ENCODE results near the gene FABP1. TPM values are rescaled to one million over a fixed set of nuclear protein-coding genes. Genes with fewer than 3 reads are reported as not detected.

The FABP1 gene
- polyA plus RNA-seq, 1 of the 3 experiments (the other 2 are of a cell fraction): not detected

DNA sequence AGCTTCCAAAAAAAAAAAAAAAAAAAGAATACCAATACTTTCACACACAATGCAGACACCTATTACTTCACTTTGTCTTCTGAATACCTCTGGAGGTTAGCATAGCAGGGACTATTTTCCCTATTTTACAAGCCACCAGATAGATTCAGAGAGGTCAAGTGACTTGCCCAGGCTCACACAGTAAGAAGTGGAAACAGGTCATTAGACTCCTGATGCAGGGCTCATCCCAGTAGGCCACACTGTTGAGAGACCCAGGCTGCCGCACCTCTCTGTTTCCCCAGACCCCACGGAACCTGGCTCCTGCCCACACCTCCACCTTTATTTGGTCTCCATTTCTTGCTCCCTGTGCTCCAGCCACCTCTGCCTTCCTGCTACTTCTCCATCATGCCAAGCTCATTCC is 40.8 kb downstream of the FABP1 start (continued):
- TF ChIP-seq, protein P1, sequence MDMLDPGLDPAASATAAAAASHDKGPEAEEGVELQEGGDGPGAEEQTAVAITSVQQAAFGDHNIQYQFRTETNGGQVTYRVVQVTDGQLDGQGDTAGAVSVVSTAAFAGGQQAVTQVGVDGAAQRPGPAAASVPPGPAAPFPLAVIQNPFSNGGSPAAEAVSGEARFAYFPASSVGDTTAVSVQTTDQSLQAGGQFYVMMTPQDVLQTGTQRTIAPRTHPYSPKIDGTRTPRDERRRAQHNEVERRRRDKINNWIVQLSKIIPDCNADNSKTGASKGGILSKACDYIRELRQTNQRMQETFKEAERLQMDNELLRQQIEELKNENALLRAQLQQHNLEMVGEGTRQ (IDR thresholded peaks at IDR 0.05; ENCODE audit: borderline replicate concordance, low read depth, low read length): no peak
- TF ChIP-seq NFIC (IDR thresholded peaks at IDR 0.05; ENCODE audit: borderline replicate concordance): no peak
- TF ChIP-seq TCF12 (IDR thresholded peaks at IDR 0.05): no peak
- TF ChIP-seq ELF1 (IDR thresholded peaks at IDR 0.05): no peak
- TF ChIP-seq MEF2A (IDR thresholded peaks at IDR 0.05; ENCODE audit: borderline replicate concordance, low read depth): no peak

DNA sequence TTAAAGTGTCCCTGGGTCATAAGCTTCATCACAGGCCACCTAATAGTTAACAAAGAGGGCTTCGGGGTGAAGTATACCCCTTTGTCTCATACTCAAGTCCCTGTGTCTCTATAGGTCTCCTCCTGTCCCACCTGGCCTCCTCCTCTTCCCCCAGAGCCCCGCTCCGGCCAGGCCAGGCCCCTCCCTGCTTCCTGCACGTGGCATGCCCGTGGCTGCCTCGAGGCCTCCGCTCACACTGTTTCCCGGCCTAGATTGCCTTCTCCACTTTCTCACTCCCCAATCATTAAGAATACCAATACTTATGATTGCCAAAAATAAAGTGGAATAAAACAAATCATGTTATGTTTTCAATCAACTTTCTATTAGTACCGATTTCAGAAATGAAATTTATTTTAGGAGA is 41.5 kb downstream of the FABP1 start:
- Histone ChIP-seq H3K9me3 (no peaks in the 10 kb centered on the region), H4K20me1 (ENCODE audit: insufficient read depth) (no peaks in the 10 kb centered on the region), H2AFZ (ENCODE audit: low read depth) (no peak overlapping the region), H3K79me2 (ENCODE audit: insufficient read depth) (no peaks in the 10 kb centered on the region), H3K27ac (ENCODE audit: low read depth in 2 of 2, low read length in 1 of 2) (no peak overlapping the region), H3F3A (replicated peaks; ENCODE audit: insufficient read depth) (no peaks in the 10 kb centered on the region), H3K36me3 (replicated peaks in 1 of 2; ENCODE audit: control insufficient read depth in 1 of 2, insufficient read depth in 2 of 2, low read length in 1 of 2) (no peaks in the 10 kb centered on the region), H3K4me2 (no peak overlapping the region), H3K9ac (no peak overlapping the region), H3K4me1 (ENCODE audit: control insufficient read depth in 1 of 2, insufficient read depth in 2 of 2, low read depth in 1 of 2, low read length in 1 of 2) (no peaks in the 10 kb centered on the region; a peak in 1 of 4 replicates), H3K9me2 (no peaks in the 10 kb centered on the region), H3K4me3 (ENCODE audit: low read depth in 2 of 2, low read length in 1 of 2) (no peak overlapping the region), H3K27me3 (ENCODE audit: insufficient read depth) (no peaks in the 10 kb centered on the region)
- ChIA-PET CTCF (no interaction called here), POLR2A (no interaction called here)
- WGBS (ENCODE audit: low lambda C conversion rate): 70% methylated on average over 9 of the region's 9 CpGs
- TF ChIP-seq, protein P2, sequence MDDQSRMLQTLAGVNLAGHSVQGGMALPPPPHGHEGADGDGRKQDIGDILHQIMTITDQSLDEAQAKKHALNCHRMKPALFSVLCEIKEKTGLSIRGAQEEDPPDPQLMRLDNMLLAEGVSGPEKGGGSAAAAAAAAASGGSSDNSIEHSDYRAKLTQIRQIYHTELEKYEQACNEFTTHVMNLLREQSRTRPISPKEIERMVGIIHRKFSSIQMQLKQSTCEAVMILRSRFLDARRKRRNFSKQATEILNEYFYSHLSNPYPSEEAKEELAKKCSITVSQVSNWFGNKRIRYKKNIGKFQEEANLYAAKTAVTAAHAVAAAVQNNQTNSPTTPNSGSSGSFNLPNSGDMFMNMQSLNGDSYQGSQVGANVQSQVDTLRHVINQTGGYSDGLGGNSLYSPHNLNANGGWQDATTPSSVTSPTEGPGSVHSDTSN (IDR thresholded peaks at IDR 0.05): no peak
- no peak for DNase-seq

DNA sequence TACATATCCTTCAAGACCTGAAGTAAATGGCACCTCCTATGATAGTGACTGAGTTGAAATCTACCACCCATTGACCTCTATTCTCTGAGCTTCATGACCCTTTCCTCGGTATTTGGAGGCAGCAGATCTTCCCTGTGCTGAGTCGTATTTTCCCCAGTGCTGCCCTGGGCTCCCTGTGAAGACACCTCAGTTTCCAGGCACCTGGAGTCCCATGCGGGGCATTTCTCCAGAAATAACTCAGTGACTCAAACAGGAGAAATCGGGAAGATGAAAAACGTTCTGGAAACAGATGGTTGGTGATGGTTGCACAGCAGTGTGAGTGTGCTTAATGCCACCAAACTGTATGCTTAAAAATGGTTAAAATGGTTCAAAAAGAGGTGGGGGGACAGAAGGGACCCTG is 42.3 kb downstream of the FABP1 start:
- Histone ChIP-seq H3K4me1 (ENCODE audit: control insufficient read depth in 1 of 2, insufficient read depth in 2 of 2, low read depth in 1 of 2, low read length in 1 of 2) (no peaks in the 10 kb centered on the region), H3F3A (replicated peaks; ENCODE audit: insufficient read depth) (no peaks in the 10 kb centered on the region), H3K9me3 (no peaks in the 10 kb centered on the region), H4K20me1 (ENCODE audit: insufficient read depth) (no peaks in the 10 kb centered on the region), H2AFZ (ENCODE audit: low read depth) (no peak overlapping the region), H3K9ac (no peak overlapping the region), H3K9me2 (no peaks in the 10 kb centered on the region), H3K27ac (ENCODE audit: low read depth in 2 of 2, low read length in 1 of 2) (no peak overlapping the region), H3K79me2 (ENCODE audit: insufficient read depth) (no peaks in the 10 kb centered on the region), H3K27me3 (ENCODE audit: insufficient read depth) (no peaks in the 10 kb centered on the region), H3K36me3 (replicated peaks in 1 of 2; ENCODE audit: control insufficient read depth in 1 of 2, insufficient read depth in 2 of 2, low read length in 1 of 2) (no peaks in the 10 kb centered on the region), H3K4me3 (ENCODE audit: low read depth in 2 of 2, low read length in 1 of 2) (no peak overlapping the region), H3K4me2 (no peak overlapping the region)
- ChIA-PET POLR2A (no interaction called here), CTCF (interaction anchor here (2.3 kb wide), 1 partner anchor 25 kb away, joined by 13 read pairs; no protein-coding TSS in a partner anchor)
- TF ChIP-seq RCOR1 (IDR thresholded peaks at IDR 0.05; ENCODE audit: low read length) (no peak), MEF2A (IDR thresholded peaks at IDR 0.05; ENCODE audit: borderline replicate concordance, low read depth) (no peak), YY1 (IDR thresholded peaks at IDR 0.05; ENCODE audit: low read depth) (no peak)
- DNase-seq: no peak
- 53% methylated on average over 5 of the region's 5 CpGs for WGBS (ENCODE audit: low lambda C conversion rate)

DNA sequence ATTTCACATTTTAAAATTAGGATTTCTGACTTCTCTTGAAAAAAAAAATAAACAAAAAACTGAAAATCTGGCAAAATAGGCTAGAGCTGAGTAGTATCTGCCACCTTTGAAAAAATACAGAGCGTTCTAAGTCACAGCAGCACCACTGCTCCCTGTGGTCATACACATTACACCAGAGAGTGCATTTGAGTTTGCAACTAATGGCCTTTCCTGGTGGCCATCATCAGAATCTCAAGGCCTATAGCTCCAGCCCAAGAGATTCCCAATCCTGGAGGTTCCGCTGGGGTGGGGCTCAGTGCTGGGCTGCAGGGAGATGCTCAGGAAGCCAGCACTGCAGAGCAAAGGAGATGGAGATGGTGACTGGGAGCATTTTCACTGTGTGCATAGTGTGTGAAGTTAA is 42.8 kb downstream of the FABP1 start:
- Histone ChIP-seq H3K4me2 (no peak overlapping the region), H3K79me2 (ENCODE audit: insufficient read depth) (no peaks in the 10 kb centered on the region), H3K9me2 (no peaks in the 10 kb centered on the region), H4K20me1 (ENCODE audit: insufficient read depth) (no peaks in the 10 kb centered on the region), H3K9ac (no peak overlapping the region), H3K27me3 (ENCODE audit: insufficient read depth) (no peaks in the 10 kb centered on the region), H3F3A (replicated peaks; ENCODE audit: insufficient read depth) (no peaks in the 10 kb centered on the region), H3K36me3 (replicated peaks in 1 of 2; ENCODE audit: control insufficient read depth in 1 of 2, insufficient read depth in 2 of 2, low read length in 1 of 2) (no peaks in the 10 kb centered on the region), H3K4me1 (ENCODE audit: control insufficient read depth in 1 of 2, insufficient read depth in 2 of 2, low read depth in 1 of 2, low read length in 1 of 2) (no peaks in the 10 kb centered on the region; a peak in 1 of 4 replicates), H3K9me3 (no peaks in the 10 kb centered on the region), H3K27ac (ENCODE audit: low read depth in 2 of 2, low read length in 1 of 2) (no peak overlapping the region), H3K4me3 (ENCODE audit: low read depth in 2 of 2, low read length in 1 of 2) (no peak overlapping the region), H2AFZ (ENCODE audit: low read depth) (no peak overlapping the region)
- 84% methylated on average over 2 of the region's 2 CpGs for WGBS (ENCODE audit: low lambda C conversion rate)
- ChIA-PET POLR2A (no interaction called here), CTCF (interaction anchor here (2.3 kb wide), 1 partner anchor 25 kb away, joined by 13 read pairs; no protein-coding TSS in a partner anchor)
- DNase-seq: no peak
- TF ChIP-seq NFIC (IDR thresholded peaks at IDR 0.05; ENCODE audit: borderline replicate concordance) (no peak), RCOR1 (IDR thresholded peaks at IDR 0.05; ENCODE audit: low read length) (no peak), FOSL2 (IDR thresholded peaks at IDR 0.05; ENCODE audit: borderline replicate concordance, low read depth) (no peak), TAF1 (IDR thresholded peaks at IDR 0.05; ENCODE audit: borderline replicate concordance, low read depth, low read length) (no peak), FOXM1 (IDR thresholded peaks at IDR 0.05; ENCODE audit: low read depth) (no peak), RFX5 (IDR thresholded peaks at IDR 0.05; ENCODE audit: low read length) (no peak), SIN3A (IDR thresholded peaks at IDR 0.05; ENCODE audit: borderline replicate concordance, low read depth, low read length) (no peak)
- TF ChIP-seq, protein P3, sequence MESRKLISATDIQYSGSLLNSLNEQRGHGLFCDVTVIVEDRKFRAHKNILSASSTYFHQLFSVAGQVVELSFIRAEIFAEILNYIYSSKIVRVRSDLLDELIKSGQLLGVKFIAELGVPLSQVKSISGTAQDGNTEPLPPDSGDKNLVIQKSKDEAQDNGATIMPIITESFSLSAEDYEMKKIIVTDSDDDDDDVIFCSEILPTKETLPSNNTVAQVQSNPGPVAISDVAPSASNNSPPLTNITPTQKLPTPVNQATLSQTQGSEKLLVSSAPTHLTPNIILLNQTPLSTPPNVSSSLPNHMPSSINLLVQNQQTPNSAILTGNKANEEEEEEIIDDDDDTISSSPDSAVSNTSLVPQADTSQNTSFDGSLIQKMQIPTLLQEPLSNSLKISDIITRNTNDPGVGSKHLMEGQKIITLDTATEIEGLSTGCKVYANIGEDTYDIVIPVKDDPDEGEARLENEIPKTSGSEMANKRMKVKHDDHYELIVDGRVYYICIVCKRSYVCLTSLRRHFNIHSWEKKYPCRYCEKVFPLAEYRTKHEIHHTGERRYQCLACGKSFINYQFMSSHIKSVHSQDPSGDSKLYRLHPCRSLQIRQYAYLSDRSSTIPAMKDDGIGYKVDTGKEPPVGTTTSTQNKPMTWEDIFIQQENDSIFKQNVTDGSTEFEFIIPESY (IDR thresholded peaks at IDR 0.05; ENCODE audit: borderline replicate concordance, low read depth): no peak
- TF ChIP-seq, protein P4, sequence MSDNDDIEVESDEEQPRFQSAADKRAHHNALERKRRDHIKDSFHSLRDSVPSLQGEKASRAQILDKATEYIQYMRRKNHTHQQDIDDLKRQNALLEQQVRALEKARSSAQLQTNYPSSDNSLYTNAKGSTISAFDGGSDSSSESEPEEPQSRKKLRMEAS (IDR thresholded peaks at IDR 0.05; ENCODE audit: low read depth): no peak
- TF ChIP-seq, protein P5, sequence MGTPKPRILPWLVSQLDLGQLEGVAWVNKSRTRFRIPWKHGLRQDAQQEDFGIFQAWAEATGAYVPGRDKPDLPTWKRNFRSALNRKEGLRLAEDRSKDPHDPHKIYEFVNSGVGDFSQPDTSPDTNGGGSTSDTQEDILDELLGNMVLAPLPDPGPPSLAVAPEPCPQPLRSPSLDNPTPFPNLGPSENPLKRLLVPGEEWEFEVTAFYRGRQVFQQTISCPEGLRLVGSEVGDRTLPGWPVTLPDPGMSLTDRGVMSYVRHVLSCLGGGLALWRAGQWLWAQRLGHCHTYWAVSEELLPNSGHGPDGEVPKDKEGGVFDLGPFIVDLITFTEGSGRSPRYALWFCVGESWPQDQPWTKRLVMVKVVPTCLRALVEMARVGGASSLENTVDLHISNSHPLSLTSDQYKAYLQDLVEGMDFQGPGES (IDR thresholded peaks at IDR 0.05; ENCODE audit: low read depth, low read length): no peak

Measured in SK-N-SH (cell line).